ENCODE results near the gene EIF5AL1. TPM values are rescaled to one million over a fixed set of nuclear protein-coding genes. Genes with fewer than 3 reads are reported as not detected.

Gene EIF5AL1
- total and polyA plus RNA-seq, 10 of the 15 experiments (the other 5 are each of a cell fraction or from before 2014, with no cell fraction given) = 0.02 to 8.3 (median 0.45) TPM; not detected in 1

DNA sequence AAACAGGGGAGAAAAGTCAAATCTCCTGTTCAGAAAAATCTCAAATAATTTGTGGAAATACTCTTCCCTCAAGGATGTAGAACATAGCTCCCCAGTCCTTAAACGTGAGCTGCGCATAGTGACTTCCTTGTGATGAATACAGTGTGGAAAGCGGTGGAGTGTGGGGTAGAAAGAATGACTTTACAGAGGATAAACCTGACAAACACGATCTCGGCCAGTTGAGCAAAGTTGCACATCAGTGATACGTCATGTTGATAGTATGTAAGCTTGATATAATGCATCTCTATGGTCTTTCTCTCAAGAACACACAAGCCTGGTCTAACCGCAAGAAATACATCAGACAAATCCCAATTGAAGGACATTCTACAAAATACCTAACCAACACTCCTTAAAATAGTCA, 34.9 kb upstream of the EIF5AL1 start:
- H3K4me3 ChIP-seq = no peak overlapping the region
- ATAC-seq (no peak), DNase-seq (ENCODE audit: low read depth, low spot score) (no peak), FAIRE-seq (no peak)
- ChIA-PET POLR2A (no interaction called here), SMC1A (ENCODE audit: uncharacterized antibody, unreplicated experiment) (interaction anchor here (1.0 to 1.4 kb wide), 3 partner anchors 10 to 103 kb away, joined by 3 to 5 read pairs (median 4); no protein-coding TSS in a partner anchor), CTCF (interaction anchor here (1.6 to 3.2 kb wide), 3 partner anchors 9 to 103 kb away, joined by 4 to 14 read pairs (median 8); no protein-coding TSS in a partner anchor), RAD21 (ENCODE audit: unreplicated experiment) (interaction anchor here (1.2 kb wide), 1 partner anchor 10 kb away, joined by 5 read pairs; no protein-coding TSS in a partner anchor)
- no peaks in the 10 kb centered on the region for H3K36me3 ChIP-seq (ENCODE audit: control insufficient read depth in 2 of 2, insufficient read depth in 2 of 2, low read length in 1 of 2)
- intact Hi-C loops (cut with micrococcal nuclease; ENCODE audit: unreplicated experiment) (no loop called here), in situ Hi-C loops (cut with MboI) (no loop called here)
- no peaks in the 10 kb centered on the region for H4K20me1 ChIP-seq (ENCODE audit: control insufficient read depth, insufficient read depth)
- no peak overlapping the region for H3K4me2 ChIP-seq (ENCODE audit: control insufficient read depth, insufficient read depth)
- no peaks in the 10 kb centered on the region for H3K79me2 ChIP-seq (ENCODE audit: control insufficient read depth, insufficient read depth, low read length)
- no peaks in the 10 kb centered on the region for H3K9me3 ChIP-seq (replicated peaks; ENCODE audit: control insufficient read depth, insufficient read depth, low read length)
- no TSS peak for BruUV-seq (replicated peaks)
- H2AFZ ChIP-seq (ENCODE audit: control insufficient read depth, low read depth, low read length) = no peak overlapping the region
- no peak overlapping the region for H3K27ac ChIP-seq (ENCODE audit: control insufficient read depth, insufficient read depth)
- 50% methylated on average over 7 of the region's 7 CpGs for WGBS (ENCODE audit: insufficient coverage, insufficient replicate concordance, low lambda C conversion rate, missing lambda C conversion rate)
- H3K27me3 ChIP-seq (replicated peaks in 1 of 2; ENCODE audit: control insufficient read depth in 2 of 2, insufficient read depth in 2 of 2, low read length in 1 of 2) = no peaks in the 10 kb centered on the region
- H3K9ac ChIP-seq (ENCODE audit: control insufficient read depth, insufficient read depth, low read length) = no peak overlapping the region
- H3K4me1 ChIP-seq (ENCODE audit: control insufficient read depth, insufficient read depth, low read length) = no peaks in the 10 kb centered on the region
- TF ChIP-seq MXI1 (IDR thresholded peaks at IDR 0.05; ENCODE audit: low read depth, low read length) (no peak), ZNF384 (IDR thresholded peaks at IDR 0.05; ENCODE audit: borderline replicate concordance, low read depth, low read length) (no peak), EZH2 (IDR thresholded peaks at IDR 0.05; ENCODE audit: borderline replicate concordance, control insufficient read depth, low read depth, low read length) (no peak), WRNIP1 (IDR thresholded peaks at IDR 0.05; ENCODE audit: borderline replicate concordance, low read depth, low read length) (no peak), KAT2A (conservative IDR thresholded peaks at IDR 0.05; ENCODE audit: control insufficient read depth, low read depth, low read length) (no peak), ASH2L (IDR thresholded peaks at IDR 0.05; ENCODE audit: borderline replicate concordance, low read depth) (no peak), BCL11A (IDR thresholded peaks at IDR 0.05; ENCODE audit: low read depth, low read length) (no peak), TAF1 (IDR thresholded peaks at IDR 0.05; ENCODE audit: borderline replicate concordance, low read depth, low read length) (no peak), SPI1 (IDR thresholded peaks at IDR 0.05; ENCODE audit: borderline replicate concordance, insufficient read depth, low read depth, low read length) (no peak), TCF12 (IDR thresholded peaks at IDR 0.05; ENCODE audit: low read depth, low read length) (no peak), MTA3 (IDR thresholded peaks at IDR 0.05; ENCODE audit: borderline replicate concordance, low read length) (no peak), SIX5 (IDR thresholded peaks at IDR 0.05; ENCODE audit: low read depth, low read length, severe bottlenecking) (no peak), KDM1A (IDR thresholded peaks at IDR 0.05; ENCODE audit: borderline replicate concordance) (no peak)
- TF ChIP-seq, protein P1, sequence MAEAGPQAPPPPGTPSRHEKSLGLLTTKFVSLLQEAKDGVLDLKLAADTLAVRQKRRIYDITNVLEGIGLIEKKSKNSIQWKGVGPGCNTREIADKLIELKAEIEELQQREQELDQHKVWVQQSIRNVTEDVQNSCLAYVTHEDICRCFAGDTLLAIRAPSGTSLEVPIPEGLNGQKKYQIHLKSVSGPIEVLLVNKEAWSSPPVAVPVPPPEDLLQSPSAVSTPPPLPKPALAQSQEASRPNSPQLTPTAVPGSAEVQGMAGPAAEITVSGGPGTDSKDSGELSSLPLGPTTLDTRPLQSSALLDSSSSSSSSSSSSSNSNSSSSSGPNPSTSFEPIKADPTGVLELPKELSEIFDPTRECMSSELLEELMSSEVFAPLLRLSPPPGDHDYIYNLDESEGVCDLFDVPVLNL (IDR thresholded peaks at IDR 0.05; ENCODE audit: low read depth, low read length) = no peak
- TF ChIP-seq, protein P2, sequence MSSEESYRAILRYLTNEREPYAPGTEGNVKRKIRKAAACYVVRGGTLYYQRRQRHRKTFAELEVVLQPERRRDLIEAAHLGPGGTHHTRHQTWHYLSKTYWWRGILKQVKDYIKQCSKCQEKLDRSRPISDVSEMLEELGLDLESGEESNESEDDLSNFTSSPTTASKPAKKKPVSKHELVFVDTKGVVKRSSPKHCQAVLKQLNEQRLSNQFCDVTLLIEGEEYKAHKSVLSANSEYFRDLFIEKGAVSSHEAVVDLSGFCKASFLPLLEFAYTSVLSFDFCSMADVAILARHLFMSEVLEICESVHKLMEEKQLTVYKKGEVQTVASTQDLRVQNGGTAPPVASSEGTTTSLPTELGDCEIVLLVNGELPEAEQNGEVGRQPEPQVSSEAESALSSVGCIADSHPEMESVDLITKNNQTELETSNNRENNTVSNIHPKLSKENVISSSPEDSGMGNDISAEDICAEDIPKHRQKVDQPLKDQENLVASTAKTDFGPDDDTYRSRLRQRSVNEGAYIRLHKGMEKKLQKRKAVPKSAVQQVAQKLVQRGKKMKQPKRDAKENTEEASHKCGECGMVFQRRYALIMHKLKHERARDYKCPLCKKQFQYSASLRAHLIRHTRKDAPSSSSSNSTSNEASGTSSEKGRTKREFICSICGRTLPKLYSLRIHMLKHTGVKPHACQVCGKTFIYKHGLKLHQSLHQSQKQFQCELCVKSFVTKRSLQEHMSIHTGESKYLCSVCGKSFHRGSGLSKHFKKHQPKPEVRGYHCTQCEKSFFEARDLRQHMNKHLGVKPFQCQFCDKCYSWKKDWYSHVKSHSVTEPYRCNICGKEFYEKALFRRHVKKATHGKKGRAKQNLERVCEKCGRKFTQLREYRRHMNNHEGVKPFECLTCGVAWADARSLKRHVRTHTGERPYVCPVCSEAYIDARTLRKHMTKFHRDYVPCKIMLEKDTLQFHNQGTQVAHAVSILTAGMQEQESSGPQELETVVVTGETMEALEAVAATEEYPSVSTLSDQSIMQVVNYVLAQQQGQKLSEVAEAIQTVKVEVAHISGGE (CRISPR knock-in tag; IDR thresholded peaks at IDR 0.05) = no peak
- TF ChIP-seq, protein P3, sequence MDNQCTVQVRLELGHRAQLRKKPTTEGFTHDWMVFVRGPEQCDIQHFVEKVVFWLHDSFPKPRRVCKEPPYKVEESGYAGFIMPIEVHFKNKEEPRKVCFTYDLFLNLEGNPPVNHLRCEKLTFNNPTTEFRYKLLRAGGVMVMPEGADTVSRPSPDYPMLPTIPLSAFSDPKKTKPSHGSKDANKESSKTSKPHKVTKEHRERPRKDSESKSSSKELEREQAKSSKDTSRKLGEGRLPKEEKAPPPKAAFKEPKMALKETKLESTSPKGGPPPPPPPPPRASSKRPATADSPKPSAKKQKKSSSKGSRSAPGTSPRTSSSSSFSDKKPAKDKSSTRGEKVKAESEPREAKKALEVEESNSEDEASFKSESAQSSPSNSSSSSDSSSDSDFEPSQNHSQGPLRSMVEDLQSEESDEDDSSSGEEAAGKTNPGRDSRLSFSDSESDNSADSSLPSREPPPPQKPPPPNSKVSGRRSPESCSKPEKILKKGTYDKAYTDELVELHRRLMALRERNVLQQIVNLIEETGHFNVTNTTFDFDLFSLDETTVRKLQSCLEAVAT (IDR thresholded peaks at IDR 0.05) = no peak
- TF ChIP-seq, protein P4, sequence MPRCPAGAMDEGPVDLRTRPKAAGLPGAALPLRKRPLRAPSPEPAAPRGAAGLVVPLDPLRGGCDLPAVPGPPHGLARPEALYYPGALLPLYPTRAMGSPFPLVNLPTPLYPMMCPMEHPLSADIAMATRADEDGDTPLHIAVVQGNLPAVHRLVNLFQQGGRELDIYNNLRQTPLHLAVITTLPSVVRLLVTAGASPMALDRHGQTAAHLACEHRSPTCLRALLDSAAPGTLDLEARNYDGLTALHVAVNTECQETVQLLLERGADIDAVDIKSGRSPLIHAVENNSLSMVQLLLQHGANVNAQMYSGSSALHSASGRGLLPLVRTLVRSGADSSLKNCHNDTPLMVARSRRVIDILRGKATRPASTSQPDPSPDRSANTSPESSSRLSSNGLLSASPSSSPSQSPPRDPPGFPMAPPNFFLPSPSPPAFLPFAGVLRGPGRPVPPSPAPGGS (IDR thresholded peaks at IDR 0.05; ENCODE audit: borderline replicate concordance, insufficient read depth, low read depth, low read length, poor library complexity, severe bottlenecking) = no peak
